Activated CD8-positive, alpha-beta memory T cell treated with anti-CD3 and anti-CD28 coated beads for 1 hour (primary cell): Measurements from ENCODE around the gene VPS36.
"Not testable (repeated sequence)": the region's sequence is repeated elsewhere in the genome, so short reads cannot be mapped to it uniquely, and the experiment has no call there.

Experiments
- DNase-seq, 2 donors: peaks; one replicate each; pipeline ENCODE4 v3.0.0-alpha.2; 2020; ENCODE audit warnings: low read depth in 1 of 2; ENCODE audit errors: extremely low read depth in 1 of 2

The VPS36 gene

DNA sequence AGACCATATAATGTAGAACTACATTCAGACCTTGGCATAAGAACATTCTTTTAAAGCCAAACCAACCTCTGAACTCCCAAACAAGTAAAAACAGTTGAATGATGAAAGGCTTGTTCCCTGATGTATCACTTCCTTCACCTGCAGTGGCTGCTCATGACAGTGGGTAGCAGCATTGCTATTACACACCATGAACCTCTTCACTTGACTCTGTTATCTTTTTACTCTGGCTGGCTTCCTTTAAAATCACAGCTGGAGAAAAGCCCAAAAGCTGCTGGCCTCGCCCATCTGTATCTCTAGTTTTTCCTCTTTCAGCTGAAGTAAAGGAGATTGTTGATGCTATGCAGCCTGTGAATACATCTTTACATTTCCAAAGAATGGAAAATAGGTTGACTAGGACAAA, 67.1 kb downstream of the VPS36 start:
- no peak for DNase-seq

DNA sequence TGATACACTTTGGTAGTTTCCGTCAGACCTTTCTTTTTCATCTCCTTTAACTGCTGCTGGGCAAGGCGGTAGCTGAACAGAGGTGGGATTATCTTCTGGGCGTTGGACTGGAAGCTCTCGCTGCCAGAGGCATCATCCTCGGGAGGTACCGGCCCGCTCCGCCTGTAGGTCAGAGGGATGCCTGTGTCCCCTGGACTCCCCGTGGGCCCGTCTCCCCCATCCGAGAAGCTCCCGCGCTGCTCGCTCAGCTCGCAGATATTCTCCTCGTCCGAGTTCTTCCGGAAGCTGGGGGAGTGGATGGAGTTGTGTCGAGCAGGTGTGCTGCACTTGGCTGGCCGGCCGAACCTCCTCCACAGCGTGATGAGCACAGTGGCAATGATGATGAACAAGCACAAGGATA, 72.1 kb downstream of the VPS36 start:
- no peak for DNase-seq

DNA sequence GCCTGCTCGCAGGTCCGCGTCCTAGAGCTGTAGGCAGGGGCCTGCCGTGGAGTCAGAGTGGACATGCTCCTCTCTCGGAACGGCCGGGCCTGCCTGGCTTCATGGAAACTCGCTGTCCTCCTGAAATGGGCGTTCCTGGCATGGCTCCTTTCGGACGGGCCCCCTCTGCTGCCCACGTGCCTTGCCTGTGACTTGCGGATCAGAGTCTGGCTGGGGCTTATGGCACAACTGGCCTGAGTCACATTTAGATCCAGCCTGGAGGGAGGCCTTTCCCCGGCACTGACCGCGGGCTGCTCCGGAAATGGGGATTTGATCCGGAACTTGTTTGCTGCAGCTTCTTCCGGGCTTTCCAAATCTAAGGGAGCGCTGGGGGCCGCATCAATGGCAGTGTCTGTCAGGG, 72.5 kb downstream of the VPS36 start:
- no peak for DNase-seq

DNA sequence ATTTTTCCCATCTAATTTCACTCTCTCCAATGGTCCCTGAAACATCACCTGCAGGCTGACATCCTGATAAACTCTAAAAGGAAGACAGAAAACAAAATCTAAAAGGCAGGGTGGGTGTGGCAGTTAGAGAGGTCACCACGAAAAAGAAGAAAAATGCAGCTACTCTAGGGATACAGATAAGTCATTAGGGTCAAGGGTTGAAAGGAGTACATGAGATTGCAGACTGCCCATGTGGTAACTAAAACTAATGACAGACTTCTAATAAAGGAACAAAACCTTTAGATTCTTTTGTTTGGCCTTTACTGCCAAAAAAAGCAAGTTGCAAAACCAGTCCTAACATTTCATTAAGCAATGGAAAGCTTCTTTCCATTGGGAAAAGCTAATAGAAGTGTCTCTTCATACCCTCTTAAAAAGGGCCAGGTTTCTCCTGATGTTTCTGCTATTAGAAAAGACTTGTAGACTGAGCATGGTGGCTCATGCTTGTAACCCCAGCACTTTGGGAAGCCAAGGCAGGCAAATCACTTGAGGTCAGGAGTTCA, 75.5 kb downstream of the VPS36 start:
- no peak for DNase-seq

DNA sequence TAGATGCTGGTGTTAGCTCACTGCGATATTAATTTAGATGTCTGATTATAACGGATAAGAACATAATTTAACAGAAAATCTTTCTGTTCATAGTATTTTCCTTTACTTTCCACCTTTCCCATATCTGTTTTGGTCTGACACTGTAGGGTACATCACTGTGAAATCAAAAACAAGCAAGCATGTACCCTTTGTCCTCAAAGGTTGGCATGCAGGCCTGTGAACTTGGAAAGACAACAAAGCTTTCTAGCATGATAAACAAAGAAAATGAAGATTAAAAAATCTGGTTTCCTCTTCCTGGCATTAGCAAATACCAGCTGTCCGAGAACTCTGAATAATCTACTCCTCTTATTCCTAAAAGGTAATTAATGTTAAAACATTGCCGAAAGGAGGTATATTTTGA, 76.0 kb downstream of the VPS36 start:
- no peak for DNase-seq

DNA sequence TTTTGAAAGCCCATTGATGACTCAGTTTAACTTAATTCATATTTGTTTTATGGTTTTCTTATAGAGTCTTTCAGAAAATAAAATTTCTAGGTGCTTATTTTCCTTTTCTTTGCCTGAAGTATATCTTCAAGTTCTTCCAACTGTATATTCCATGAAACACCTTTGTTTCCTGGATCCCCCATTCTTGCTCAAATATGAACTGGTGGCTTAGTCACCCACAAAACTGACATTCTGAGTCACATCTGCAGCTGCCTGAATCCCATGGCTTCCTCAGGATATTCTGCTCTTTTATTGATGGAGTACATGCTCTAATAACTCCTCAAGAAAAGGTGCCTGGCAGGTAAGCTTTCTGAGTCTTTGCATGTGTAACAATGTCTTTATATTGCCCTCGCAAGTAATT, 77.2 kb downstream of the VPS36 start:
- DNase-seq: not testable (repeated sequence)

DNA sequence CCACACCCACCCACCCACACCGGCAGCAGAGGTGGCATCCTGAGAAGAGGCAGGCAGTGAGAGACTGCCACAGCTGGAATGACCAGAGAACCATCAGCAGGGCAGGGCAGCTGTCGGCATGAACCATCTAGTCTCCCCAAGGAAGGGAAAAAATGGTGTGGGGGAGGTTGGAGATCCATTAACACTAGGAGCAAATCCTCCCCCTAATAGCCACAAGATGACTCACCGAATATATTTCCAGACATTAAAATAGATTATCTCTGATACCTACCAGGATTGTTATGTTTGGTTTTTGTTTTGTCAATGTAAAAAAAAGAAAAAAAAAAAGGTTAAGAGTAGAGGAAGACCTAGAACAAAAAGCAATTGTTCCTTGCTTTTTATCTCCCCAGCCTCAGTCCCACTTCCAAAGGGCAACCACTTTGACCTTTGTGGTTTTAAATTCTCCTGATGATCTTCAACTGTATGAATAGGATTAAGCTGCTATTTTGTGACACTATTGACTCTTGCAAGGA, 78.6 kb downstream of the VPS36 start:
- no peak for DNase-seq

DNA sequence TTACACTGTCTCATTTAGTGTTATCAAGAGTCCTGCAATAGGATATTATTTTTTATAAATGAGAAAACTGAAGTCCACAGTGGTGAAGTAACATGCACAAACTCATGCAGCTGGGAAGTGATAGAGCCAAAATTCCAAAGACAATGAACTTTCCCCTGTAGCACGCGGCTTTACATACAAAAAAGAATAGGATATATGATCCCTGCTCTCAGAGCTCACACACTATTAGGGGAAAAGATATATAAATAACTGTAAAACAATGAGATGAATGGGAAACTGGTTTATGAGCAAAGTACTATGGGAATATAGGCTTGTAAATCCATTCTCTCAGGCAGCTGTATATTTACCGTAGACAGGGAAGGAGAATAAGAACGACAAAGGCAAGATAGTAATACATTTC, 84.1 kb downstream of the VPS36 start:
- DNase-seq: no peak
